HEK293T (cell line): ENCODE data around the gene SH2D3A.

Experiments
- BHLHE40 ChIP-seq: fragments of 450-650 bp; IDR thresholded peaks from 2 replicates; pipeline ENCODE4 v1.6.1; 2016; ENCODE audit warnings: mild to moderate bottlenecking, moderate library complexity, borderline replicate concordance
- CTBP1 ChIP-seq: fragments of 450-650 bp; IDR thresholded peaks from 2 replicates; pipeline ENCODE4 v1.6.1; 2016; ENCODE audit warnings: borderline replicate concordance
- ELF4 ChIP-seq: fragments of 450-650 bp; IDR thresholded peaks from 2 replicates; pipeline ENCODE4 v1.6.1; 2017; ENCODE audit warnings: antibody characterized with exemption
- FOXK2 ChIP-seq: fragments of 450-650 bp; IDR thresholded peaks from 2 replicates; pipeline ENCODE4 v1.6.1; 2016; ENCODE audit warnings: mild to moderate bottlenecking
- FOXM1 ChIP-seq: fragments of 450-650 bp; IDR thresholded peaks from 2 replicates; pipeline ENCODE4 v1.6.1; 2017; ENCODE audit warnings: mild to moderate bottlenecking, borderline replicate concordance
- HDGF ChIP-seq: fragments of 450-650 bp; IDR thresholded peaks from 2 replicates; pipeline ENCODE4 v1.6.1; 2017; ENCODE audit warnings: antibody characterized with exemption, borderline replicate concordance
- L3MBTL2 ChIP-seq: fragments of 450-650 bp; conservative IDR thresholded peaks from 2 replicates; pipeline ENCODE4 v1.6.1; 2016; ENCODE audit warnings: mild to moderate bottlenecking
- LEF1 ChIP-seq: fragments of 450-650 bp; IDR thresholded peaks from 2 replicates; pipeline ENCODE4 v1.6.1; 2017; ENCODE audit warnings: mild to moderate bottlenecking, borderline replicate concordance
- NFRKB ChIP-seq: fragments of 450-650 bp; IDR thresholded peaks from 2 replicates; pipeline ENCODE4 v1.6.1; 2016; ENCODE audit warnings: mild to moderate bottlenecking, moderate library complexity
- SP1 ChIP-seq: fragments of 450-650 bp; IDR thresholded peaks from 2 replicates; pipeline ENCODE4 v1.6.1; 2017
- SUZ12 ChIP-seq: fragments of 450-650 bp; IDR thresholded peaks from 2 replicates; pipeline ENCODE4 v1.6.1; 2016; ENCODE audit warnings: mild to moderate bottlenecking
- TARDBP ChIP-seq: fragments of 450-650 bp; IDR thresholded peaks from 2 replicates; pipeline ENCODE4 v1.6.1; 2016
- TF ChIP-seq, protein P1 (sequence below): fragments of 450-650 bp; IDR thresholded peaks from 2 replicates; pipeline ENCODE4 v1.6.1; 2016

DNA sequence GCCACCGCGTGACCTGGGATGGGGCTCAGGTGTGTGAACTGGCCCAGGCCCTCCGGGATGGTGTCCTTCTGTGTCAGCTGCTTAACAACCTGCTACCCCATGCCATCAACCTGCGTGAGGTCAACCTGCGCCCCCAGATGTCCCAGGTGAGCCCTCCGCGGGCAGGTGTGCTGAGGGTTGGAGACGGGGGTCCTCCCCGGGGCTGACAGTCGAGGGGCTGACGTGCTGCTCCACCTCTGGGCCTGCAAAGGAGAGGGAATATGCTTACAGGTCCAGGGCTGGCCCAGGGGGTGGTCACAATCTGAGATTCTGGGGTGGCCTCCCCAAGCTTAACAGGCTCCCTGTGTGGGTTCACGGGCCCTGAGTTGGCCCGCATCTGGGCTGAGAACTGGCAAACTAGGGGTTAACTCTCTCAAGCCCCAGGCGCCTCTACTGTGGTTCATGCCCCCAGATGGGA is 5.7 kb upstream of the SH2D3A start:
- TF ChIP-seq SP1 (no peak), FOXM1 (no peak), TARDBP (no peak), SUZ12 (no peak), FOXK2 (no peak), L3MBTL2 (no peak), BHLHE40 (no peak), HDGF (no peak), CTBP1 (no peak), NFRKB (no peak), ELF4 (no peak), LEF1 (no peak)
- TF ChIP-seq, protein P1, sequence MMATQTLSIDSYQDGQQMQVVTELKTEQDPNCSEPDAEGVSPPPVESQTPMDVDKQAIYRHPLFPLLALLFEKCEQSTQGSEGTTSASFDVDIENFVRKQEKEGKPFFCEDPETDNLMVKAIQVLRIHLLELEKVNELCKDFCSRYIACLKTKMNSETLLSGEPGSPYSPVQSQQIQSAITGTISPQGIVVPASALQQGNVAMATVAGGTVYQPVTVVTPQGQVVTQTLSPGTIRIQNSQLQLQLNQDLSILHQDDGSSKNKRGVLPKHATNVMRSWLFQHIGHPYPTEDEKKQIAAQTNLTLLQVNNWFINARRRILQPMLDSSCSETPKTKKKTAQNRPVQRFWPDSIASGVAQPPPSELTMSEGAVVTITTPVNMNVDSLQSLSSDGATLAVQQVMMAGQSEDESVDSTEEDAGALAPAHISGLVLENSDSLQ = no peak
